Measurements from ENCODE around the gene ACIN1. TPM values are rescaled to one million over a fixed set of nuclear protein-coding genes. Genes with fewer than 3 reads are reported as not detected.

The ACIN1 gene
- total and polyA plus RNA-seq, 9 of the 15 experiments (the other 6 are each of a cell fraction or from before 2014, with no cell fraction given): 5.0 to 196 (median 129) TPM

DNA sequence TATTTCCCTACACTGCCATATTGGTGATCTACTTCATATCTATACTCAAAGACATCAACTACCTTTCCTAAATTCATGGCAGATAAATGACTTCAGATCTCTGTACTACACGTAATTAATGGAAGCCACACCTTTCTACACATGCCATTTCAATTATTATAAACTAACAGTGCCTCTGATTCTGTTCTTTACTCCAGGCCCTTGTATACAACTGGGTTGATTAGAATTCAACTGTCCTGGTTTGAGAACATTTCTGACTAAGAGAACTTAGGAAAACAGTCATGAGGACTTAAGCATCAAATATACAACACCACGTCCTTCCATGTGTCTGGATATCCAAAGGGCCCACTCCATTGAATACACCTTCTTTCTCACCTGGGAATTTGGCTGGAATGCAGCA is 1.8 kb downstream of the ACIN1 start (continued):
- TF ChIP-seq ZNF3 (CRISPR knock-in tag; IDR thresholded peaks at IDR 0.05) (no peak), ATF7 (IDR thresholded peaks at IDR 0.05) (no peak), RCOR1 (IDR thresholded peaks at IDR 0.05; ENCODE audit: borderline replicate concordance in 1 of 2, low read depth in 2 of 2, low read length in 2 of 2) (no peak), ZNF212 (CRISPR knock-in tag; IDR thresholded peaks at IDR 0.05) (no peak), RBM17 (IDR thresholded peaks at IDR 0.05; ENCODE audit: borderline replicate concordance, low read depth, low read length) (no peak)

DNA sequence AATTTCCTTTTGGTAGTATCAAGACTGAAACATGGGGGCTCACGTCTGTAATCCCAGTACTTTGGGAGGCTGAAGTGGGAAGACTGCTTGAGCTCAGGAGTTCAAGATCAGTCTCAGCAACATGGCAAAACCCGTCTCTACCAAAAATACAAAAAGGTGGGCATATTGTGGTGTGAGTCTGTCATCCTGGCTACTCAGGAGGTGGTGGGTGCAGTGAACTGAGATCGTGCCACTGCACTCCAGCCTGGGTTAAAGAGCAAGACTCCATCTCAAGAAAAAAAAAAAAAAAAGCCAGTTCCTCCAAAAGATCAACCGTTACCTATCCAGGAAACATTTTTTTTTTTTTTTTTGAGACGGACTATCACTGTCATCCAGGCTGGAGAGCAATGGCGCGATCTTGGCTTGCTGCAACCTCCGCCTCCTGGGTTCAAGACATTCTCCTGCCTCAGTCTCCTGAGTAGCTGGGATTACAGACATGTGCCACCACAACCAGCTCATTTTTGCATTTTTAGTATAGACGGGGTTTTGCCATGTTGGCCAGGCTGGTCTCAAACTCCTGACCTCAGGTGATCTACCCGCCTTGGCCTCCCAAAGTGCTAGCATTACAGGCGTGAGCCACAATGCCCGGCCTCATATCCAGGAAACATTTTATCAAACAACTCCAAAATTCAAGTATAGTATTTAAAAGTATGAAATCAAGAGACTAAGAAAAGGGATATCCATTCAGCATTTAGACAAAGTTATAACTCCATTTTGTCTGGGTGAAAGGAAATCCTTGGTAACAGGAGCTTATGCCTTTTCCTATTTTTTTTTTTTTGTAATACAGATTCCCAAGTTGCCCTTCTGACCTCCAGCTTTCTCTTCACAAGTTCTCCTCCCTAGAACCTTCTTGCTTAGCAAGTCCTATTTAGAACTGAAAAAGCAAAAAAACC is 3.4 kb downstream of the ACIN1 start:
- H2AFZ ChIP-seq (ENCODE audit: low read depth, low read length): no peak overlapping the region
- no peaks in the 10 kb centered on the region for H3K9me1 ChIP-seq (ENCODE audit: control insufficient read depth, insufficient read depth, low read length)
- peaks cover 2 to 11% of the 10 kb centered on the region in 2 experiments; a peak in 4 of 5 replicates for H3K4me1 ChIP-seq (replicated peaks in 1 of 2; ENCODE audit: control insufficient read depth in 2 of 2, insufficient read depth in 2 of 2, low read length in 2 of 2)
- no peak overlapping the region for H3K9ac ChIP-seq (ENCODE audit: insufficient read depth in 1 of 2, low read depth in 2 of 2, low read length in 2 of 2)
- no peak overlapping the region for H3K4me2 ChIP-seq (ENCODE audit: insufficient read depth, low read length)
- no peaks in the 10 kb centered on the region for H3K27me3 ChIP-seq (ENCODE audit: control insufficient read depth in 2 of 2, insufficient read depth in 2 of 2, low read length in 2 of 2)
- H3K9me3 ChIP-seq (replicated peaks; ENCODE audit: control insufficient read depth, insufficient read depth, low read depth, low read length): no peaks in the 10 kb centered on the region
- H4K20me1 ChIP-seq (replicated peaks; ENCODE audit: control insufficient read depth, insufficient read depth, low read length): peaks cover 12% of the 10 kb centered on the region
- intact Hi-C loops (cut with micrococcal nuclease) (no loop called here), in situ Hi-C loops (cut with MboI) (no loop called here)
- TF ChIP-seq, protein P1, sequence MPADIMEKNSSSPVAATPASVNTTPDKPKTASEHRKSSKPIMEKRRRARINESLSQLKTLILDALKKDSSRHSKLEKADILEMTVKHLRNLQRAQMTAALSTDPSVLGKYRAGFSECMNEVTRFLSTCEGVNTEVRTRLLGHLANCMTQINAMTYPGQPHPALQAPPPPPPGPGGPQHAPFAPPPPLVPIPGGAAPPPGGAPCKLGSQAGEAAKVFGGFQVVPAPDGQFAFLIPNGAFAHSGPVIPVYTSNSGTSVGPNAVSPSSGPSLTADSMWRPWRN (IDR thresholded peaks at IDR 0.05; ENCODE audit: low read depth): no peak
- TF ChIP-seq SAFB (IDR thresholded peaks at IDR 0.05; ENCODE audit: borderline replicate concordance, low read depth, low read length) (no peak), RBBP5 (IDR thresholded peaks at IDR 0.05; ENCODE audit: borderline replicate concordance, insufficient read depth, low read length, poor library complexity, severe bottlenecking) (no peak), ESRRA (IDR thresholded peaks at IDR 0.05; ENCODE audit: borderline replicate concordance, low read depth) (no peak), MCM7 (IDR thresholded peaks at IDR 0.05) (no peak), SMAD1 (IDR thresholded peaks at IDR 0.05; ENCODE audit: low read depth, low read length, partially characterized antibody) (no peak), RUNX1 (IDR thresholded peaks at IDR 0.05; ENCODE audit: low read depth) (no peak), ZNF274 (IDR thresholded peaks at IDR 0.05; ENCODE audit: borderline replicate concordance, low read depth, low read length) (no peak), NFRKB (IDR thresholded peaks at IDR 0.05; ENCODE audit: low read depth) (no peak), MYC (IDR thresholded peaks at IDR 0.05; ENCODE audit: low read depth, low read length) (no peak), MYC (CRISPR knock-in tag; IDR thresholded peaks at IDR 0.05; ENCODE audit: borderline replicate concordance, low read depth) (no peak), ZNF785 (CRISPR knock-in tag; IDR thresholded peaks at IDR 0.05) (no peak)
- no peak overlapping the region for H3K4me3 ChIP-seq
- peaks cover 70% of the 10 kb centered on the region for H3K36me3 ChIP-seq (ENCODE audit: control insufficient read depth, insufficient read depth, low read length)
- POLR2A ChIA-PET: interaction anchor here (0.6 to 2.3 kb wide), 6 partner anchors 9 to 225 kb away, joined by 3 to 12 read pairs (median 3); no protein-coding TSS in a partner anchor
- ATAC-seq: no peak
- no peak for DNase-seq (ENCODE audit: extremely low read depth in 1 of 4, low spot score in 3 of 4)
- H3K79me2 ChIP-seq (ENCODE audit: control insufficient read depth, insufficient read depth, low read length): peaks cover 63% of the 10 kb centered on the region
- CTCF ChIA-PET (ENCODE audit: low intra/inter-chr PET ratio): no interaction called here
- no peak overlapping the region for H3K27ac ChIP-seq (ENCODE audit: extremely low read depth, low read depth, low read length)
- FAIRE-seq: no peak
- no TSS peak for BruUV-seq (replicated peaks)
- 90% methylated on average over 12 of the region's 12 CpGs for WGBS (ENCODE audit: insufficient coverage, low coverage, missing lambda C conversion rate)

Data from K562 (cell line).